Esophagus muscularis mucosa (tissue), 4 donors: Measurements from ENCODE around the gene FGF22. TPM values are rescaled to one million over a fixed set of nuclear protein-coding genes. Genes with fewer than 3 reads are reported as not detected.

Experiments
- DNase-seq: peaks from one replicate; pipeline ENCODE4 v3.0.0-alpha.2; 2017; ENCODE audit errors: extremely low spot score
- H3K27ac ChIP-seq, 4 donors: fragments of 200-600 bp; sonication (generic); replicated peaks in 1 of 4; 1 replicate in 3 of 4; 2 replicates in 1 of 4; pipeline ENCODE4 v1.5.1; 2016 to 2019; ENCODE audit warnings: mild to moderate bottlenecking in 1 of 4
- H3K27me3 ChIP-seq, 4 donors: fragments of 200-600 bp; sonication (generic); one replicate each; pipeline versions ENCODE4 v1.5.1 to v1.6.0; 2016 to 2019
- H3K36me3 ChIP-seq, 4 donors: fragments of 200-600 bp; sonication (generic); one replicate each; pipeline ENCODE4 v1.5.1; 2016 to 2019
- H3K4me1 ChIP-seq, 4 donors: fragments of 200-600 bp; sonication (generic); one replicate each; pipeline ENCODE4 v1.5.1; 2016 to 2019
- H3K4me3 ChIP-seq, 4 donors: fragments of 200-600 bp; sonication (generic); 1 replicate in 2 of 4; 2 replicates in 2 of 4; pipeline ENCODE4 v1.5.1; 2016 to 2019; ENCODE audit warnings: mild to moderate bottlenecking in 4 of 4, moderate library complexity in 1 of 4
- H3K9me3 ChIP-seq, 4 donors: fragments of 200-600 bp; sonication (generic); 1 replicate in 3 of 4; 2 replicates in 1 of 4; pipeline ENCODE4 v1.5.1; 2016 to 2019
- EP300 ChIP-seq: sonication (generic); formaldehyde crosslinking; IDR thresholded peaks from one replicate; pipeline ENCODE4 v1.6.1; 2017; ENCODE audit warnings: antibody characterized with exemption
- POLR2A ChIP-seq: fragments of 450-650 bp; IDR thresholded peaks from one replicate; pipeline ENCODE4 v1.6.1; 2017; ENCODE audit warnings: antibody characterized with exemption, moderate library complexity, mild to moderate bottlenecking, low read depth
- POLR2AphosphoS5 ChIP-seq, 2 donors: sonication (generic); formaldehyde crosslinking; IDR thresholded peaks; one replicate each; pipeline ENCODE4 v1.6.1; 2017; ENCODE audit warnings: antibody characterized with exemption in 2 of 2
- WGBS: methylation state at CpG from one replicate; pipeline ENCODE4 v1.1.5; 2018; 5-methylcytosine and 5-hydroxymethylcytosine counted together
- intact Hi-C: fragments of 100-400 bp; cut with DNase I; formaldehyde crosslinking; loops from one replicate; pipeline ENCODE4 v1.15.1; 2023
- total RNA-seq, 4 donors: library from RNA; depleted of rRNA; stranded (reverse); fragments of >200 nt; gene quantifications; one replicate each; pipeline versions ENCODE4 v1.1.0 to v1.2.1, GENCODE V29; 2016
- TF ChIP-seq, protein P1 (sequence below), 3 experiments: fragments of 200-600 bp in 2 of 3; fragments of 450-650 bp in 1 of 3; sonication (generic) in 2 of 3; IDR thresholded peaks; one replicate each; pipeline ENCODE4 v1.5.1; 2017 to 2019; ENCODE audit warnings: antibody characterized with exemption in 3 of 3, mild to moderate bottlenecking in 2 of 3, moderate library complexity in 1 of 3

The FGF22 gene
- total RNA-seq, 4 donors from 2014 or later, result 0.50 to 2.1 (median 1.4) TPM

GRCh38 chr19:647566-648284 lies 8.0 kb downstream of the FGF22 start:
- 93% methylated on average over 38 of the region's 52 CpGs for whole genome bisulfite sequencing
- no peaks in the 10 kb centered on the region for H3K27me3 ChIP-seq
- H3K9me3 ChIP-seq, result no peaks in the 10 kb centered on the region
- intact Hi-C loops, result no loop called here
- no peak for DNase-seq
- peaks cover 55 to 82% (median 71%) of the 10 kb centered on the region in 4 donors for H3K36me3 ChIP-seq
- peaks cover 0 to 5% (median 0%) of the 10 kb centered on the region in 4 donors for H3K4me1 ChIP-seq
- no peak overlapping the region for H3K27ac ChIP-seq
- no peak overlapping the region for H3K4me3 ChIP-seq
- TF ChIP-seq POLR2A (no peak), EP300 (no peak), POLR2AphosphoS5 (IDR thresholded peaks at IDR 0.05) (no peak)

- Histone ChIP-seq H3K9me3 (no peaks in the 10 kb centered on the region), H3K4me3 (no peak overlapping the region), H3K27me3 (no peaks in the 10 kb centered on the region), H3K27ac (no peak overlapping the region), H3K4me1 (peaks cover 0 to 10% (median 0%) of the 10 kb centered on the region in 4 donors), H3K36me3 (peaks cover 57 to 88% (median 77%) of the 10 kb centered on the region in 4 donors)
- WGBS, result 87% methylated on average over 3 of the region's 29 CpGs
- DNase-seq, result no peak
- intact Hi-C loops, result no loop called here
- TF ChIP-seq EP300 (no peak), POLR2AphosphoS5 (IDR thresholded peaks at IDR 0.05) (no peak), POLR2A (no peak)
- TF ChIP-seq, protein P1, sequence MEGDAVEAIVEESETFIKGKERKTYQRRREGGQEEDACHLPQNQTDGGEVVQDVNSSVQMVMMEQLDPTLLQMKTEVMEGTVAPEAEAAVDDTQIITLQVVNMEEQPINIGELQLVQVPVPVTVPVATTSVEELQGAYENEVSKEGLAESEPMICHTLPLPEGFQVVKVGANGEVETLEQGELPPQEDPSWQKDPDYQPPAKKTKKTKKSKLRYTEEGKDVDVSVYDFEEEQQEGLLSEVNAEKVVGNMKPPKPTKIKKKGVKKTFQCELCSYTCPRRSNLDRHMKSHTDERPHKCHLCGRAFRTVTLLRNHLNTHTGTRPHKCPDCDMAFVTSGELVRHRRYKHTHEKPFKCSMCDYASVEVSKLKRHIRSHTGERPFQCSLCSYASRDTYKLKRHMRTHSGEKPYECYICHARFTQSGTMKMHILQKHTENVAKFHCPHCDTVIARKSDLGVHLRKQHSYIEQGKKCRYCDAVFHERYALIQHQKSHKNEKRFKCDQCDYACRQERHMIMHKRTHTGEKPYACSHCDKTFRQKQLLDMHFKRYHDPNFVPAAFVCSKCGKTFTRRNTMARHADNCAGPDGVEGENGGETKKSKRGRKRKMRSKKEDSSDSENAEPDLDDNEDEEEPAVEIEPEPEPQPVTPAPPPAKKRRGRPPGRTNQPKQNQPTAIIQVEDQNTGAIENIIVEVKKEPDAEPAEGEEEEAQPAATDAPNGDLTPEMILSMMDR (IDR thresholded peaks at IDR 0.05), result no peak
Measured at GRCh38 chr19:648305-648704, 8.6 kb downstream of the FGF22 start.

- H3K4me1 ChIP-seq, result peaks cover 0 to 19% (median 0%) of the 10 kb centered on the region in 4 donors
- 91% methylated on average over 31 of the region's 53 CpGs for WGBS
- no peak for DNase-seq
- intact Hi-C loops, result no loop called here
- no peaks in the 10 kb centered on the region for H3K27me3 ChIP-seq
- H3K4me3 ChIP-seq, result no peak overlapping the region
- no peaks in the 10 kb centered on the region for H3K9me3 ChIP-seq
- no peak overlapping the region for H3K27ac ChIP-seq
- no peak for TF ChIP-seq POLR2A
- no peak for TF ChIP-seq POLR2AphosphoS5 (IDR thresholded peaks at IDR 0.05)
- TF ChIP-seq, protein P1 (IDR thresholded peaks at IDR 0.05), result no peak
- no peak for TF ChIP-seq EP300
- H3K36me3 ChIP-seq, result peaks cover 64 to 96% (median 86%) of the 10 kb centered on the region in 4 donors
Measured at GRCh38 chr19:648904-649801, 9.5 kb downstream of the FGF22 start.

DNA sequence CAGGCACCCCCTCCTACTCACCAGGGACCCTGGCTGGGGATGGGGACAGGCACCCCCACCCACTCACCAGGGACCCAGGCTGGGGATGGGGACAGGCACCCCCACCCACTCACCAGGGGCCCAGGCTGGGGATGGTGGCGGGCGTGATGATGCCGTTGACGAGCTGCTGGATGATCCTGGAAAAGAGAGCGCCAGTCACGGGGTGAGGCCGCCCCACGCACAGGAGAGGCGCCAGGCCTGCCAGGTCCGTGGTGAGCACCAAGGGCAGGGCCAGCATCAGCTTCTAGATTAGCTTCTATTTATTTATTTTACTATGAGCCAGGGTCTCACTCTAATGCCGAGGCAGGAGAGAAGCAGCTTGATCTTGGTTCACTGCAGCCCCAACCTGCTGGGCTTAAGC lies 10.4 kb downstream of the FGF22 start:
- H3K4me1 ChIP-seq, result peaks cover 0 to 19% (median 0%) of the 10 kb centered on the region in 4 donors
- DNase-seq, result no peak
- no peak overlapping the region for H3K4me3 ChIP-seq
- intact Hi-C loops, result no loop called here
- no peaks in the 10 kb centered on the region for H3K9me3 ChIP-seq
- TF ChIP-seq EP300, result no peak
- TF ChIP-seq POLR2A, result no peak
- TF ChIP-seq, protein P1 (IDR thresholded peaks at IDR 0.05), result no peak
- TF ChIP-seq POLR2AphosphoS5 (IDR thresholded peaks at IDR 0.05), result no peak
- H3K27ac ChIP-seq, result no peak overlapping the region
- peaks cover 64 to 93% (median 89%) of the 10 kb centered on the region in 4 donors for H3K36me3 ChIP-seq
- no peaks in the 10 kb centered on the region for H3K27me3 ChIP-seq
- 88% methylated on average over 11 of the region's 11 CpGs for WGBS
